ENCODE data around the gene NCCRP1.

- TF ChIP-seq CTCF (IDR thresholded peaks at IDR 0.05) (no peak), POLR2A (IDR thresholded peaks at IDR 0.05) (no peak)
These were observed 47.7 kb upstream of the NCCRP1 start for GRCh38 chr19:39148939-39149529.

Data from thyroid gland (tissue), 4 donors.